Thyroid gland (tissue), 4 donors: ENCODE data around the gene FBRSL1. TPM values are rescaled to one million over a fixed set of nuclear protein-coding genes. Genes with fewer than 3 reads are reported as not detected.

Source experiments
- DNase-seq, 2 donors: peaks; one replicate each; pipeline ENCODE4 v3.0.0-alpha.2; 2019
- H3K27ac ChIP-seq, 3 donors: fragments of 200-600 bp; sonication (generic); 1 replicate in 2 of 3; 2 replicates in 1 of 3; pipeline ENCODE4 v1.5.1; 2016 to 2019; ENCODE audit warnings: mild to moderate bottlenecking in 1 of 3, moderate library complexity in 1 of 3
- H3K27me3 ChIP-seq: fragments of 200-600 bp; sonication (generic); one replicate; pipeline ENCODE4 v1.5.1; 2019
- H3K36me3 ChIP-seq, 2 donors: fragments of 200-600 bp; sonication (generic); one replicate each; pipeline ENCODE4 v1.5.1; 2016 to 2019
- H3K4me1 ChIP-seq, 2 donors: fragments of 200-600 bp; sonication (generic); one replicate each; pipeline ENCODE4 v1.5.1; 2017 to 2019
- H3K4me3 ChIP-seq, 3 donors: fragments of 200-600 bp; sonication (generic); replicated peaks in 1 of 3; 1 replicate in 2 of 3; 2 replicates in 1 of 3; pipeline ENCODE4 v1.5.1; 2016; ENCODE audit warnings: mild to moderate bottlenecking in 1 of 3
- H3K9me3 ChIP-seq: fragments of 200-600 bp; sonication (generic); one replicate; pipeline ENCODE4 v1.5.1; 2017
- POLR2A ChIP-seq, 2 donors: fragments of 450-650 bp; IDR thresholded peaks; one replicate each; pipeline ENCODE4 v1.6.1; 2017; ENCODE audit warnings: antibody characterized with exemption in 2 of 2, mild to moderate bottlenecking in 2 of 2, moderate library complexity in 1 of 2
- WGBS, 2 donors: methylation state at CpG; one replicate each; pipeline ENCODE4 v1.1.5; 2017; 5-methylcytosine and 5-hydroxymethylcytosine counted together
- intact Hi-C: fragments of 100-400 bp; cut with DNase I; formaldehyde crosslinking; loops from one replicate; pipeline ENCODE4 v1.15.1; 2023
- total RNA-seq, 4 donors: library from RNA; depleted of rRNA; stranded (reverse); fragments of >200 nt; gene quantifications; one replicate each; pipeline ENCODE4 v1.2.3, GENCODE V29; 2016
- TF ChIP-seq, protein P1 (sequence below), 6 experiments: fragments of 200-600 bp in 3 of 6; fragments of 450-650 bp in 3 of 6; sonication (generic) in 3 of 6; IDR thresholded peaks; one replicate each; pipeline ENCODE4 v1.5.1; 2016 to 2019; ENCODE audit warnings: antibody characterized with exemption in 6 of 6, mild to moderate bottlenecking in 2 of 6, inconsistent platforms in 1 of 6, moderate library complexity in 1 of 6

FBRSL1 gene
- total RNA-seq, 4 donors from 2014 or later = 9.2 to 19.7 (median 12.0) TPM

DNA sequence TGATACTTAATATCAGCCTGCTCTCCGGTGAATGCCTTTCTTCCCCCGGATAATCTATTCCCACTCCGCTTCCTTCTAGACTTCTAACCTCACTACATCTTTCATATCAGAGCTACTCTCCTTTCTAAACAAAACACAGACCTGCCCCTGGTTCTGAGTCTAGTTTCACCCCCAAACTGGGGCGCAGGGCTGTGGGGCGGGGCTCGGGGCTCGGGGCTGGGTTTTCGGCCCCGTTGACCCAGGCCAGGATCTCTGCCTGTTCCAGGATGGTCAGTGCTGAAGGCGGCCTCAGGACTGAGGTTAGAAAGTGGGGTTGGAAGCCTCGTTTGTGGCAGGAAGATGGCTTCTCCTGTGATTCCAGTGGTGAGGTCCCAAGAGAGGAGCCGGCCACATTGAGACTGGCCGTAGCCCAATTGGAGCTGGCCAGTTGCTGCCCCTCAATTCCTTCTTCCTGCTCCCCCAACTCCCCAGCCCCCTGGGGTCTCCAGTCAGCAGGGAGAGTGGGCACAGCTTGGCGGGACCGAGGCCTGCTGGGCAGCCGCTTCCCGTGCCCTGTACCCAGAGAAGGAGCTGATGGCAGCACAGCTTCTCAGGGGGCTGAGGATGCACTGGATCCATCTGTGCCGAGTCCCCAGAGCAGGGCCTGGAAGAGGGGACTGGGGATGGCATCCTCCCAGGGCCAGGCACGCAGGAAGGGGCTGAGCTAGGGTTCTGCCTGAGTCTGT lies 67.5 kb downstream of the FBRSL1 start:
- H3K27me3 ChIP-seq = no peaks in the 10 kb centered on the region
- H3K4me1 ChIP-seq = peaks cover 10 to 21% of the 10 kb centered on the region in 2 donors
- no peak overlapping the region for H3K4me3 ChIP-seq
- 93 to 94% methylated on average over 14 to 17 of the region's 19 CpGs for WGBS, 2 donors
- intact Hi-C loops = no loop called here
- no peaks in the 10 kb centered on the region for H3K9me3 ChIP-seq
- DNase-seq = no peak
- TF ChIP-seq, protein P1, sequence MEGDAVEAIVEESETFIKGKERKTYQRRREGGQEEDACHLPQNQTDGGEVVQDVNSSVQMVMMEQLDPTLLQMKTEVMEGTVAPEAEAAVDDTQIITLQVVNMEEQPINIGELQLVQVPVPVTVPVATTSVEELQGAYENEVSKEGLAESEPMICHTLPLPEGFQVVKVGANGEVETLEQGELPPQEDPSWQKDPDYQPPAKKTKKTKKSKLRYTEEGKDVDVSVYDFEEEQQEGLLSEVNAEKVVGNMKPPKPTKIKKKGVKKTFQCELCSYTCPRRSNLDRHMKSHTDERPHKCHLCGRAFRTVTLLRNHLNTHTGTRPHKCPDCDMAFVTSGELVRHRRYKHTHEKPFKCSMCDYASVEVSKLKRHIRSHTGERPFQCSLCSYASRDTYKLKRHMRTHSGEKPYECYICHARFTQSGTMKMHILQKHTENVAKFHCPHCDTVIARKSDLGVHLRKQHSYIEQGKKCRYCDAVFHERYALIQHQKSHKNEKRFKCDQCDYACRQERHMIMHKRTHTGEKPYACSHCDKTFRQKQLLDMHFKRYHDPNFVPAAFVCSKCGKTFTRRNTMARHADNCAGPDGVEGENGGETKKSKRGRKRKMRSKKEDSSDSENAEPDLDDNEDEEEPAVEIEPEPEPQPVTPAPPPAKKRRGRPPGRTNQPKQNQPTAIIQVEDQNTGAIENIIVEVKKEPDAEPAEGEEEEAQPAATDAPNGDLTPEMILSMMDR (IDR thresholded peaks at IDR 0.05) = no peak
- TF ChIP-seq POLR2A (IDR thresholded peaks at IDR 0.05) = no peak
- no peaks in the 10 kb centered on the region for H3K36me3 ChIP-seq
- H3K27ac ChIP-seq = no peak overlapping the region

DNA sequence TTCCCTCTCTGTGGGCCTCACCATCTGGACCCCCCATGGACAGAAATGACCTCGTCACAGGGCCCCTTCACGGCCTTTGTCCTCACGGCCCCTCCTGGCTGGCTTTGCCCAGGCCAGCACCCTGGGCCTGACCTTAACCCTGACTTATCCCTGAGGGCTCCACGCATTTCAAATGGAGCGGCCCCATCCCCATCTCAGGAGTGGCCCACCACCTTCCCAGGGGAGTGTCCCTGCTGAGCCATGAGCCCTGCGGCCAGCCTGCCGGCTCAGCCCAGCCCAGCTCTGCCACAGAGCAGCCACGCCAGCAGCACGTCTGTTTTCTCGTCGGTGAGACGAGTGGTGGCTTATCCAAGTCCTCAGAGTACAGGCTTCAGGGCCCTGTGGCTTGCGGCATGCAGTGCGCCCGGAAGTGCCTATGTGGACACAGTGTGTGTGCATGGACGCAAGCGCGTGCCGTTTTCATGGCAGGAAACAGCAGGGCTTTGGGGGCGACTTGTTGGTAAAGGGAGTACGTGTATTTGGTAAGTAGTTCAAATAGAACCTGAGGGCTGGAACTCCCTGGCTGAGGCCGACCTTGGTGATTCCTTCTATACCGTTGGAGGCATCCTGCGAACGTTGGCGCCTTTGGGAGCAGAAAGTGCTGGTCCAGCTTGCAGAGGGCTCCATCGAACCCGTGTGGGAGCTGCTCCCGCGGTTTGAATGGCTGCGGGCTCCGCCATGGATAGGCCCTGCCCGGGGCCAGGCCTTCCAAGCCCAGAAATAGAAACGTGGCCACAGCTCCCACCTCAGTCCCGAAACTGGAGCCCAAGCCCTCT lies 68.3 kb downstream of the FBRSL1 start:
- Histone ChIP-seq H3K27ac (no peak overlapping the region), H3K27me3 (no peaks in the 10 kb centered on the region), H3K4me3 (no peak overlapping the region), H3K4me1 (peaks cover 10 to 21% of the 10 kb centered on the region in 2 donors), H3K9me3 (no peaks in the 10 kb centered on the region), H3K36me3 (no peaks in the 10 kb centered on the region)
- 87 to 89% methylated on average over 29 of the region's 35 CpGs for WGBS, 2 donors
- TF ChIP-seq, protein P1 (IDR thresholded peaks at IDR 0.05) = no peak
- no peak for TF ChIP-seq POLR2A (IDR thresholded peaks at IDR 0.05)
- no peak for DNase-seq
- intact Hi-C loops = no loop called here

- H3K9me3 ChIP-seq = no peaks in the 10 kb centered on the region
- no peak overlapping the region for H3K27ac ChIP-seq
- peaks cover 10 to 21% of the 10 kb centered on the region in 2 donors for H3K4me1 ChIP-seq
- H3K36me3 ChIP-seq = no peaks in the 10 kb centered on the region
- H3K4me3 ChIP-seq = peak overlapping the region in 1 of 3 donors; percentile 39
- TF ChIP-seq, protein P1 (IDR thresholded peaks at IDR 0.05) = no peak
- no peak for TF ChIP-seq POLR2A (IDR thresholded peaks at IDR 0.05)
- no peaks in the 10 kb centered on the region for H3K27me3 ChIP-seq
- intact Hi-C loops = no loop called here
- peak; percentile 37 to 39 for DNase-seq
- WGBS, 2 donors = 38 to 47% methylated on average over 13 to 26 of the region's 45 CpGs
Observed at GRCh38 chr12:132558861-132559623, 69.1 kb downstream of the FBRSL1 start.

GRCh38 chr12:132559652-132560363 lies 69.9 kb downstream of the FBRSL1 start:
- H3K4me1 ChIP-seq = peaks cover 10 to 21% of the 10 kb centered on the region in 2 donors
- 3% methylated on average over 7 of the region's 98 CpGs; no CpG with 5 or more reads in 1 of the 2 donors for WGBS, 2 donors
- no peaks in the 10 kb centered on the region for H3K27me3 ChIP-seq
- H3K27ac ChIP-seq = no peak overlapping the region
- no peak for TF ChIP-seq POLR2A (IDR thresholded peaks at IDR 0.05)
- TF ChIP-seq, protein P1 (IDR thresholded peaks at IDR 0.05) = no peak
- DNase-seq = peak; percentile 45 to 48
- intact Hi-C loops = no loop called here
- H3K36me3 ChIP-seq = no peaks in the 10 kb centered on the region
- peak overlapping the region; percentile 15 to 39 (median 27) for H3K4me3 ChIP-seq
- H3K9me3 ChIP-seq = no peaks in the 10 kb centered on the region
